ENCODE results near the gene MUSTN1.

Gene MUSTN1

GRCh38 chr3:52788890-52789745 lies 45.7 kb downstream of the MUSTN1 start:
- Mint-ChIP-seq H3K9me3 (no peaks in the 10 kb centered on the region), H3K36me3 (no peaks in the 10 kb centered on the region), H3K27ac (no peak overlapping the region), H3K4me1 (no peaks in the 10 kb centered on the region), H3K4me3 (no peak overlapping the region), H3K27me3 (peaks cover 32% of the 10 kb centered on the region)
- no peak for DNase-seq
- CTCF ChIA-PET = no interaction called here

GRCh38 chr3:52787672-52788625 lies 46.9 kb downstream of the MUSTN1 start:
- no peak for DNase-seq
- Mint-ChIP-seq H3K27ac (no peak overlapping the region), H3K4me1 (no peaks in the 10 kb centered on the region), H3K36me3 (no peaks in the 10 kb centered on the region), H3K9me3 (no peaks in the 10 kb centered on the region), H3K27me3 (peaks cover 31% of the 10 kb centered on the region), H3K4me3 (no peak overlapping the region)
- CTCF ChIA-PET = interaction anchor here (1.4 kb wide), 1 partner anchor 67 kb away, joined by 3 read pairs; no protein-coding TSS in a partner anchor

GRCh38 chr3:52787246-52787645 lies 47.6 kb downstream of the MUSTN1 start:
- peaks cover 37% of the 10 kb centered on the region for H3K27me3 Mint-ChIP-seq
- no peaks in the 10 kb centered on the region for H3K9me3 Mint-ChIP-seq
- H3K27ac Mint-ChIP-seq = no peak overlapping the region
- H3K36me3 Mint-ChIP-seq = no peaks in the 10 kb centered on the region
- no peaks in the 10 kb centered on the region for H3K4me1 Mint-ChIP-seq
- CTCF ChIA-PET = interaction anchor here (1.4 kb wide), 1 partner anchor 66 kb away, joined by 3 read pairs; no protein-coding TSS in a partner anchor
- no peak overlapping the region for H3K4me3 Mint-ChIP-seq
- DNase-seq = no peak

GRCh38 chr3:52786330-52787215 lies 48.2 kb downstream of the MUSTN1 start:
- Mint-ChIP-seq H3K4me3 (no peak overlapping the region), H3K27me3 (peaks cover 37% of the 10 kb centered on the region), H3K27ac (no peak overlapping the region), H3K4me1 (no peaks in the 10 kb centered on the region), H3K36me3 (no peaks in the 10 kb centered on the region), H3K9me3 (no peaks in the 10 kb centered on the region)
- no peak for DNase-seq
- CTCF ChIA-PET = interaction anchor here (1.4 kb wide), 1 partner anchor 66 kb away, joined by 3 read pairs; no protein-coding TSS in a partner anchor

DNA sequence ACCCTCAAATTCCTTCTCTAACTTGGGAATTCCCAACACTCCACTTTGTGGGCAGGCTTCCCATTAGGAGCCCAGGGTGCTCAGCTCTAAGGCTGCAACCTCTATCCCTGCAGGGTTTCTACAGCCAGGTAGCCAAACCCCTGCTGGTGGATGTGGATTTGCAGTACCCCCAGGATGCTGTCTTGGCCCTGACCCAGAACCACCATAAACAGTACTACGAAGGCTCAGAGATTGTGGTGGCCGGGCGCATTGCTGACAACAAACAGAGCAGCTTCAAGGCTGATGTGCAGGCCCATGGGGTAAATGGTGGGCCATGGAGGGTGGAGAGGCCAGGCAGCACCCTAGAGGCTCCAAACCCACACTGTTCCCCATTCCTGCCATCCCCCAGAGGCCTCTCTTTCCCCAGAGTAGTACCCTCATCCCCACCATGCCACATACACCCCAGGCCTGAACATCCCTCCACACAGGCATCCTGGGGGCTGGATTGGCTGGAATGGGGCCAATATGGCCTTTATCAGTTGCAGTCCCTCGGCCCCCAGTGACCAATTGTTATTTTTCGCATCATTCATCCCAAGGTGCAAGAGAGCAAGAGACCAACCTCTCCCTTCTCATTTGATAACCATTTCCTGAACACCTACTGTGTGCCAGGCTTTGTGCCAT lies 49.8 kb downstream of the MUSTN1 start:
- CTCF ChIA-PET = interaction anchor here (0.7 to 1.2 kb wide), 2 partner anchors 14 to 15 kb away, joined by 3 read pairs; no protein-coding TSS in a partner anchor
- no peaks in the 10 kb centered on the region for H3K36me3 Mint-ChIP-seq
- H3K4me3 Mint-ChIP-seq = no peak overlapping the region
- no peaks in the 10 kb centered on the region for H3K4me1 Mint-ChIP-seq
- no peak overlapping the region for H3K27ac Mint-ChIP-seq
- peaks cover 51% of the 10 kb centered on the region for H3K27me3 Mint-ChIP-seq
- no peak for DNase-seq
- H3K9me3 Mint-ChIP-seq = no peaks in the 10 kb centered on the region

- H3K4me1 Mint-ChIP-seq = no peaks in the 10 kb centered on the region
- H3K27ac Mint-ChIP-seq = no peak overlapping the region
- H3K36me3 Mint-ChIP-seq = no peaks in the 10 kb centered on the region
- CTCF ChIA-PET = interaction anchor here (0.7 to 1.2 kb wide), 3 partner anchors 8 to 16 kb away, joined by 3 to 4 read pairs (median 3); no protein-coding TSS in a partner anchor
- H3K27me3 Mint-ChIP-seq = peaks cover 57% of the 10 kb centered on the region
- no peaks in the 10 kb centered on the region for H3K9me3 Mint-ChIP-seq
- DNase-seq = no peak
- no peak overlapping the region for H3K4me3 Mint-ChIP-seq
These were observed 50.7 kb downstream of the MUSTN1 start for GRCh38 chr3:52784021-52784621.

DNA sequence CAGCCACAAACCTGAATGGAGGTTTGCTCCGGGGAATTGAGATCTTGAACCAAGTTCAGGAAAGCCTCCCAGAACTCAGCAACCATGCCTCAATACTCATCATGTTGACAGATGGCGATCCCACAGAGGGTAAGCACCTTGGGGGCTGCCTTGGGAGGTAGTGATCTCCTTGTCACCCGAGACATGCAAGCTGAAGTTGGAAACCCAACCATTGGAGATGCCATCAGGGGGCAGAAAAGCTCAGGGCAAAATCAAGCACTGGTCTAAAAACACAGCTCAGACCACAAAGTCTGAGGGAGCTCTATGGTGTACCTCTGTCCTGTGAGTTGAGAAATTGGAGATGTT lies 51.6 kb downstream of the MUSTN1 start:
- CTCF ChIA-PET = interaction anchor here (1.1 kb wide), 1 partner anchor 9 kb away, joined by 4 read pairs; no protein-coding TSS in a partner anchor
- Mint-ChIP-seq H3K4me1 (peaks cover under 1% of the 10 kb centered on the region), H3K27ac (no peak overlapping the region), H3K27me3 (peaks cover 61% of the 10 kb centered on the region), H3K4me3 (no peak overlapping the region), H3K36me3 (no peaks in the 10 kb centered on the region), H3K9me3 (no peaks in the 10 kb centered on the region)
- no peak for DNase-seq

Measured in activated naive CD4-positive, alpha-beta T cell treated with anti-CD3 and anti-CD28 coated beads, Interleukin-2, amount 10 ng/mL, durations not matched to agents 7 days and 5 days (primary cell).